HL-60 (cell line): ENCODE measurements around the gene LRBA.

Source experiments
- DNase-seq, 2 experiments: peaks; one replicate each; pipeline ENCODE4 v3.0.0-alpha.2; 2010 to 2020; ENCODE audit warnings: low read depth in 1 of 2, low spot score in 1 of 2
- H3K27ac ChIP-seq: fragments of 250-450 bp; sonication (Bioruptor Pico); replicated peaks from 2 replicates; pipeline ENCODE4 v1.5.1; 2020; ENCODE audit warnings: mild to moderate bottlenecking, moderate library complexity
- H3K27me3 ChIP-seq: fragments of 250-450 bp; sonication (Bioruptor Pico); 2 replicates; pipeline ENCODE4 v1.5.1; 2021; ENCODE audit warnings: mild to moderate bottlenecking, moderate library complexity; ENCODE audit not compliant: insufficient read depth, poor library complexity, severe bottlenecking
- H3K4me3 ChIP-seq: replicated peaks from 2 replicates; pipeline ENCODE4 v1.5.1; 2011; ENCODE audit warnings: mild to moderate bottlenecking, control low read depth, low read length; ENCODE audit not compliant: insufficient read depth
- GABPA ChIP-seq: IDR thresholded peaks from 2 replicates; pipeline ENCODE4 v1.6.1; 2012; ENCODE audit warnings: low read depth
- POLR2AphosphoS5 ChIP-seq: IDR thresholded peaks from 2 replicates; pipeline ENCODE4 v1.6.1; 2012; ENCODE audit warnings: low read depth
- SPI1 ChIP-seq: IDR thresholded peaks from 2 replicates; pipeline ENCODE4 v1.6.1; 2012; ENCODE audit warnings: low read depth, mild to moderate bottlenecking, borderline replicate concordance
- TF ChIP-seq, protein P1 (sequence below): IDR thresholded peaks from 2 replicates; pipeline ENCODE4 v1.6.1; 2012; ENCODE audit warnings: low read depth; ENCODE audit not compliant: insufficient replicate concordance
- TF ChIP-seq, protein P2 (sequence below): IDR thresholded peaks from one replicate; pipeline ENCODE4 v1.5.1; 2011; ENCODE audit warnings: low read length, control low read depth, inconsistent platforms; ENCODE audit not compliant: insufficient read depth

The LRBA gene

DNA sequence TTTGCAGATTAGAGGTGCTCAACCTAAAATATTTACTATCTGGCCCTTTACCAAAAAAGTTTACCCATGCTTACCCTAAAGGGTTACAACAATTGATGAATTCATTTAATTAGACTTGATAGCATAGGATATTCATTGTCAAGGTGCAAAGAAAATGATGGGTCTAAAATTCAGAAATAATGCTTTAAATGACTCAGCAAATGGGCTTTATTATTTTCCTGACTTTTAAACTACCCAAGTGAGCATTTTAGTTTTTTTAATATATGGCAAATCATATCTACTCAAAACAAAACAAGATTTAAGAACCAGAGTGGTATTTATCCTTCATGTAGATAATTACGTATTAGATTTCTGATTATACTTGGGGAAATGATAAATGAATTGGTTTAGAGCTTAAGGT lies 701.1 kb downstream of the LRBA start:
- Histone ChIP-seq H3K4me3 (no peak overlapping the region), H3K27me3 (no peaks in the 10 kb centered on the region), H3K27ac (no peak overlapping the region)
- DNase-seq = no peak
- no peak for TF ChIP-seq GABPA
- TF ChIP-seq POLR2AphosphoS5 = no peak
- TF ChIP-seq, protein P1, sequence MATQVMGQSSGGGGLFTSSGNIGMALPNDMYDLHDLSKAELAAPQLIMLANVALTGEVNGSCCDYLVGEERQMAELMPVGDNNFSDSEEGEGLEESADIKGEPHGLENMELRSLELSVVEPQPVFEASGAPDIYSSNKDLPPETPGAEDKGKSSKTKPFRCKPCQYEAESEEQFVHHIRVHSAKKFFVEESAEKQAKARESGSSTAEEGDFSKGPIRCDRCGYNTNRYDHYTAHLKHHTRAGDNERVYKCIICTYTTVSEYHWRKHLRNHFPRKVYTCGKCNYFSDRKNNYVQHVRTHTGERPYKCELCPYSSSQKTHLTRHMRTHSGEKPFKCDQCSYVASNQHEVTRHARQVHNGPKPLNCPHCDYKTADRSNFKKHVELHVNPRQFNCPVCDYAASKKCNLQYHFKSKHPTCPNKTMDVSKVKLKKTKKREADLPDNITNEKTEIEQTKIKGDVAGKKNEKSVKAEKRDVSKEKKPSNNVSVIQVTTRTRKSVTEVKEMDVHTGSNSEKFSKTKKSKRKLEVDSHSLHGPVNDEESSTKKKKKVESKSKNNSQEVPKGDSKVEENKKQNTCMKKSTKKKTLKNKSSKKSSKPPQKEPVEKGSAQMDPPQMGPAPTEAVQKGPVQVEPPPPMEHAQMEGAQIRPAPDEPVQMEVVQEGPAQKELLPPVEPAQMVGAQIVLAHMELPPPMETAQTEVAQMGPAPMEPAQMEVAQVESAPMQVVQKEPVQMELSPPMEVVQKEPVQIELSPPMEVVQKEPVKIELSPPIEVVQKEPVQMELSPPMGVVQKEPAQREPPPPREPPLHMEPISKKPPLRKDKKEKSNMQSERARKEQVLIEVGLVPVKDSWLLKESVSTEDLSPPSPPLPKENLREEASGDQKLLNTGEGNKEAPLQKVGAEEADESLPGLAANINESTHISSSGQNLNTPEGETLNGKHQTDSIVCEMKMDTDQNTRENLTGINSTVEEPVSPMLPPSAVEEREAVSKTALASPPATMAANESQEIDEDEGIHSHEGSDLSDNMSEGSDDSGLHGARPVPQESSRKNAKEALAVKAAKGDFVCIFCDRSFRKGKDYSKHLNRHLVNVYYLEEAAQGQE = no peak
- TF ChIP-seq, protein P2, sequence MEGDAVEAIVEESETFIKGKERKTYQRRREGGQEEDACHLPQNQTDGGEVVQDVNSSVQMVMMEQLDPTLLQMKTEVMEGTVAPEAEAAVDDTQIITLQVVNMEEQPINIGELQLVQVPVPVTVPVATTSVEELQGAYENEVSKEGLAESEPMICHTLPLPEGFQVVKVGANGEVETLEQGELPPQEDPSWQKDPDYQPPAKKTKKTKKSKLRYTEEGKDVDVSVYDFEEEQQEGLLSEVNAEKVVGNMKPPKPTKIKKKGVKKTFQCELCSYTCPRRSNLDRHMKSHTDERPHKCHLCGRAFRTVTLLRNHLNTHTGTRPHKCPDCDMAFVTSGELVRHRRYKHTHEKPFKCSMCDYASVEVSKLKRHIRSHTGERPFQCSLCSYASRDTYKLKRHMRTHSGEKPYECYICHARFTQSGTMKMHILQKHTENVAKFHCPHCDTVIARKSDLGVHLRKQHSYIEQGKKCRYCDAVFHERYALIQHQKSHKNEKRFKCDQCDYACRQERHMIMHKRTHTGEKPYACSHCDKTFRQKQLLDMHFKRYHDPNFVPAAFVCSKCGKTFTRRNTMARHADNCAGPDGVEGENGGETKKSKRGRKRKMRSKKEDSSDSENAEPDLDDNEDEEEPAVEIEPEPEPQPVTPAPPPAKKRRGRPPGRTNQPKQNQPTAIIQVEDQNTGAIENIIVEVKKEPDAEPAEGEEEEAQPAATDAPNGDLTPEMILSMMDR = no peak
- no peak for TF ChIP-seq SPI1

DNA sequence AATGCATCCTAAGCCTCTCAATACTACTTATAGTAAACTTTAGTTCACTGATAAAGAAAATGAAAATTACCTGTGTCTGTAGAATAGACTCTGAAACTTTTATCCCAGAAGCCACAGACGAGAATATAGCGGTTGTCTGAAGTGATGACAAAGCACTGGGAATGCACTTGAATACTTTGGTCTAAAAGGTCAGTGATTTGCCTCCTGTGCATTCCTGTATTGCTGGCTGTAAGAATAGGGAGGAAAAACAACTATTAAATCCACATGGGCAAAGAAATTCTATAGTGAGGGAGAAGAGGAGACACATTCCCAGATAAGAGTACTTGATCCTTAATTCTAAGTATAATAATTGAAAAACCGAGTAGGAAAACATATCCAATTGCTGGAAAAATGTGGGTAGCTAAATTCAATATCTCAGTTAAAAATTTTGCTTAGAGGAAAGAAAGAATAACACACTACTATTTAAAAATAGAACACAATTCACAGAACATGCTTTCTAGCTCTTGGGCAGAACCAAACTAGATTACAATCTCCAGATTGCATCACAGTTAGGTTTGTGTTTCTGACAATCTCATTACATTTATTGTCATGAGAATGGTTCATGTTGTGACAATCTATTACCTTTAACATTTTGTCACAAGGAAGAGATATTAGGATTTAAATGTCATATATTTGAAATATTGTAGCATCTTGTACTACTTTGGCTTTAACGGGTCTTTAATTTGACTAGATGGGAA lies 704.8 kb downstream of the LRBA start:
- Histone ChIP-seq H3K27me3 (no peaks in the 10 kb centered on the region), H3K4me3 (no peak overlapping the region), H3K27ac (no peak overlapping the region)
- TF ChIP-seq POLR2AphosphoS5 (no peak), GABPA (no peak), SPI1 (no peak)
- TF ChIP-seq, protein P2 = no peak
- TF ChIP-seq, protein P1 = no peak
- DNase-seq = no peak

DNA sequence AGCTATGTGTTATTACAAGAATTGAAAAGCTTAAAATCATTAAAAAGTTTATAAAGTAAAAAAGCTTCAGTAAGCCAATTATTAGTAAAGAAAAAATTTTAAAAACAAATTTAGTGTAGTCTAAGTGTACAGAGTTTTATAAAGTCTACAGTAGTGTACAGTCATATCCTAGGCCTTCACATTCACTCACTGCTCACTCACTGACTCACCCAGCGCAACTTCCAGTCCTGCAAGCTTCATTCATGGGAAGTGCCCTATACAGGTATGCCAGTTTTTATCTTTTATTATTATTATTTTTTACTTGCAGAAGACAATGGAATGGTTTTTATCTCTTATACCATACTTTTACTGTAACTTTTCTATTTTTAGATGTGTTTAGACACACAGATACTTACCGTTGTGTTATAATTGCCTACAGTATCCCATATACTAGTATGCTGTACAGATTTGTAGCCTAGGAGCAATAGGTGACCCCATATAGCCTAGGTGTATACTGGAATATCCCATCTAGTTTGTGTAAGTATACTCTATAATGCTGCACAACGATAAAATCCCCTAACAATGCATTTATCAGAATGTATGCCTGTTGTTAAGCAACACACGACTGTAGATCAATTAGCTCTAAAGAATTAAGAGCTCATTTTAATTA lies 706.1 kb downstream of the LRBA start:
- TF ChIP-seq, protein P1 = no peak
- TF ChIP-seq, protein P2 = no peak
- TF ChIP-seq GABPA = no peak
- TF ChIP-seq POLR2AphosphoS5 = no peak
- TF ChIP-seq SPI1 = no peak
- DNase-seq = no peak
- Histone ChIP-seq H3K27ac (no peak overlapping the region), H3K27me3 (no peaks in the 10 kb centered on the region), H3K4me3 (no peak overlapping the region)
